ENCODE measurements around the gene GREM1.

- TF ChIP-seq CTCF (IDR thresholded peaks at IDR 0.05; ENCODE audit: low read length) (no peak), EZH2 (IDR thresholded peaks at IDR 0.05; ENCODE audit: borderline replicate concordance, low read length) (no peak)
These were observed 72.7 kb downstream of the GREM1 start for GRCh38 chr15:32790352-32790999.
